ENCODE data around the gene TRIO. TPM values are rescaled to one million over a fixed set of nuclear protein-coding genes. Genes with fewer than 3 reads are reported as not detected.

TRIO gene
- total and polyA plus RNA-seq, 2 donors (not counting 3 experiments of a cell fraction or from before 2014, with no cell fraction given), result 82.9 to 248 TPM

GRCh38 chr5:14144586-14145434 lies 1.7 kb downstream of the TRIO start:
- BruUV-seq (replicated peaks), result no TSS peak
- Histone ChIP-seq H4K20me1 (replicated peaks; ENCODE audit: control insufficient read depth, extremely low read depth, insufficient read depth, low read length) (peaks cover 5% of the 10 kb centered on the region), H3K79me2 (ENCODE audit: control insufficient read depth, insufficient read depth, low read length) (peaks cover 62% of the 10 kb centered on the region), H3K4me1 (ENCODE audit: control insufficient read depth, extremely low read depth, insufficient read depth, low read length) (peaks cover 44% of the 10 kb centered on the region), H3K27me3 (ENCODE audit: control insufficient read depth in 2 of 2, insufficient read depth in 2 of 2, low read length in 2 of 2) (no peaks in the 10 kb centered on the region), H3K36me3 (ENCODE audit: control insufficient read depth in 2 of 2, extremely low read depth in 1 of 2, insufficient read depth in 2 of 2, low read length in 2 of 2) (no peaks in the 10 kb centered on the region), H3K9ac (replicated peaks; ENCODE audit: extremely low read depth, insufficient read depth, low read length) (peak overlapping the region; percentile 99), H3K9me3 (replicated peaks; ENCODE audit: control insufficient read depth, insufficient read depth, low read length) (no peaks in the 10 kb centered on the region), H3K27ac (ENCODE audit: insufficient read depth, low read depth, low read length) (peak overlapping the region; percentile 94), H3K9me1 (replicated peaks; ENCODE audit: control insufficient read depth, extremely low read depth, insufficient read depth, low read length) (no peaks in the 10 kb centered on the region), H3K4me2 (ENCODE audit: insufficient read depth, low read length) (peak overlapping the region; percentile 78), H2AFZ (ENCODE audit: low read depth, low read length) (no peak overlapping the region), H3K4me3 (replicated peaks in 1 of 3; ENCODE audit: insufficient read depth in 1 of 3, low read depth in 1 of 3, low read length in 3 of 3) (peak overlapping the region; percentile 55 to 98 (median 91))
- TF ChIP-seq POLR2A (IDR thresholded peaks at IDR 0.05; ENCODE audit: low read depth, low read length) (peak; percentile 4), MYC (IDR thresholded peaks at IDR 0.05; ENCODE audit: low read depth, low read length) (no peak), POLR2AphosphoS5 (IDR thresholded peaks at IDR 0.05; ENCODE audit: insufficient read depth, low read depth, low read length) (peak; percentile 12)
- DNase-seq (ENCODE audit: low read depth, low spot score), result peak; percentile 73
- peak; percentile 40 for FAIRE-seq
- ChIA-PET POLR2A (interaction anchor here (0.7 to 1.8 kb wide), 4 partner anchors 9 to 58 kb away, joined by 3 to 8 read pairs (median 4); no protein-coding TSS in a partner anchor), CTCF (interaction anchor here (0.8 to 2.7 kb wide), 9 partner anchors 10 to 125 kb away, joined by 3 to 11 read pairs (median 4); no protein-coding TSS in a partner anchor)
- dilution Hi-C loops (cut with MboI; ENCODE audit: extremely low pct_ligation_motif_present, low sequenced_read_pairs) (loop anchor here (25.0 kb wide), 1 partner anchor 117 kb away; no protein-coding TSS in a partner anchor), intact Hi-C loops (cut with micrococcal nuclease) (loop anchor here (2.0 kb wide), 2 partner anchors 46 to 158 kb away; no protein-coding TSS in a partner anchor)

- Histone ChIP-seq H3K27ac (ENCODE audit: insufficient read depth, low read depth, low read length) (peak overlapping the region; percentile 94), H3K4me1 (ENCODE audit: control insufficient read depth, extremely low read depth, insufficient read depth, low read length) (peaks cover 51% of the 10 kb centered on the region), H3K79me2 (ENCODE audit: control insufficient read depth, insufficient read depth, low read length) (peaks cover 71% of the 10 kb centered on the region), H3K36me3 (ENCODE audit: control insufficient read depth in 2 of 2, extremely low read depth in 1 of 2, insufficient read depth in 2 of 2, low read length in 2 of 2) (no peaks in the 10 kb centered on the region), H3K27me3 (ENCODE audit: control insufficient read depth in 2 of 2, insufficient read depth in 2 of 2, low read length in 2 of 2) (no peaks in the 10 kb centered on the region), H3K9ac (replicated peaks; ENCODE audit: extremely low read depth, insufficient read depth, low read length) (peak overlapping the region; percentile 99), H3K9me3 (replicated peaks; ENCODE audit: control insufficient read depth, insufficient read depth, low read length) (no peaks in the 10 kb centered on the region), H4K20me1 (replicated peaks; ENCODE audit: control insufficient read depth, extremely low read depth, insufficient read depth, low read length) (peaks cover 5% of the 10 kb centered on the region), H3K9me1 (replicated peaks; ENCODE audit: control insufficient read depth, extremely low read depth, insufficient read depth, low read length) (no peaks in the 10 kb centered on the region), H2AFZ (ENCODE audit: low read depth, low read length) (no peak overlapping the region), H3K4me3 (replicated peaks in 1 of 3; ENCODE audit: insufficient read depth in 1 of 3, low read depth in 1 of 3, low read length in 3 of 3) (peak overlapping the region; percentile 55 to 98 (median 91)), H3K4me2 (ENCODE audit: insufficient read depth, low read length) (peak overlapping the region; percentile 78)
- TF ChIP-seq MYC (IDR thresholded peaks at IDR 0.05; ENCODE audit: low read depth, low read length) (no peak), CTCF (IDR thresholded peaks at IDR 0.05; ENCODE audit: extremely low read depth in 1 of 2, insufficient read depth in 1 of 2, low read depth in 1 of 2, low read length in 2 of 2) (no peak), FOS (IDR thresholded peaks at IDR 0.05; ENCODE audit: borderline replicate concordance, insufficient read depth, low read length) (no peak), POLR2AphosphoS5 (IDR thresholded peaks at IDR 0.05; ENCODE audit: insufficient read depth, low read depth, low read length) (no peak)
- intact Hi-C loops (cut with micrococcal nuclease) (loop anchor here (1.0 to 2.0 kb wide), 3 partner anchors 9 to 159 kb away; no protein-coding TSS in a partner anchor), dilution Hi-C loops (cut with MboI; ENCODE audit: extremely low pct_ligation_motif_present, low sequenced_read_pairs) (loop anchor here (25.0 kb wide), 1 partner anchor 117 kb away; no protein-coding TSS in a partner anchor)
- no peak for FAIRE-seq
- ChIA-PET POLR2A (interaction anchor here (0.7 to 1.8 kb wide), 3 partner anchors 9 to 57 kb away, joined by 3 to 8 read pairs (median 6); no protein-coding TSS in a partner anchor), CTCF (interaction anchor here (0.6 to 2.7 kb wide), 10 partner anchors 9 to 124 kb away, joined by 3 to 11 read pairs (median 4); no protein-coding TSS in a partner anchor)
- DNase-seq (ENCODE audit: low read depth, low spot score), result no peak
- TSS peak; percentile 35 for BruUV-seq (replicated peaks)
Measured at GRCh38 chr5:14145435-14146334, 2.5 kb downstream of the TRIO start.
